Activated CD8-positive, alpha-beta memory T cell treated with anti-CD3 and anti-CD28 coated beads for 24 hours (primary cell): ENCODE results near the gene CAPN8.

Source experiments
- DNase-seq: peaks from one replicate; pipeline ENCODE4 v3.0.0-alpha.2; 2020

Gene CAPN8

DNA sequence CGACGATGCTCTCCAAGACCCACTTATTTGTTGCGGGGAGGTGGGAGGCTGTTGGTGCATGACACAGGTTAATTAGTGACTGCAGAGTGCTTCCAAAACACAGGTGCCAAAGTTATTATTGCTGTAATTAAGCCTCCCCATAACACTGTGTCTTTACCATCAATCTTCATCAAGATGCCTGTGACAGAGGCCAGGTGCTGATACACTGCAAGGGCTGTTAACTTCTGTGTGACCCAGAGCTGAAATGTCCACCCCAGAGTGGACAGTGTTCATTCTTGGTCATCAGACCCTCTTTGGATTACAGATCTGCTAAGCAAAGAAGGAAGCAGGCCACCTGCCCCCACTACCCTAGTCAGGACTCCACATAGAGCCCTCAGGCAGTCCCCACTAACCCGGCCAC, 55.5 kb downstream of the CAPN8 start:
- DNase-seq = no peak

GRCh38 chr1:223609066-223609465, 56.4 kb downstream of the CAPN8 start:
- no peak for DNase-seq

DNA sequence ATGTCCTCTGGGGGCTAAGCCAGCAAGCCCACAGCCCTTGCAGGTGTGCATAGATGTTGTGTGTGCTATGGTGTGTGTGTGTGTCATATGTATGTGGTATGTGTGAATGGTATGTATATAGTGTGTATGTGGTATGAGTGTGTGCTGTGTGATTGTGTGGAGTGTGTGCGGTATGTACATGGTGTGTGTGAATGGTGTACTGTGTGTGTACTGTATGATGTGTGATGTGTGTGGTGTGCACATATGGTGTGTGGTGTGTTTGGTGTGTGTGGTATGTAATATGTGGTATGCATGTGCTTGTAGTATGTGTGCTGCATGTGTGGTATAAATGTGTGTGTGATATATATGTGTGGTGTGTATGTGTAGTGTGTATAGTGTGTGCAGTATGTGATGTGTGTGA, 107.0 kb downstream of the CAPN8 start:
- DNase-seq = no peak

DNA sequence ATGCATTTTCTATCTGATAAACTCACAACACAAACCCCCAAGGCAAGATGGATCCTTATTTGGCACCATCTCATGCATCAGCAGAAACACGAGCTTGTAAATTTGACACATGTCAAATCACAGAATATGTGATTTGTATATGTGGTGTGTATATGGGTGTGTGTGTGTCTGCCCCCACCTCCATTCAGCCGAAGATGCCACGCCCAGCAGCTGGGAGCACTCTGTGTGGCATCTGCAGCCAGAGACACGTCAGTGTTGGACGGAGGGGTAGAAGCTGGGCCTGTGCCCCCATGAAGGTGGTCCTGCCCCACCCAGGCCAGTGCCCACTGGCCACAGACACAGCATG, 108.4 kb downstream of the CAPN8 start:
- DNase-seq = no peak

- no peak for DNase-seq
These were observed 108.9 kb downstream of the CAPN8 start for GRCh38 chr1:223556414-223557129.

DNA sequence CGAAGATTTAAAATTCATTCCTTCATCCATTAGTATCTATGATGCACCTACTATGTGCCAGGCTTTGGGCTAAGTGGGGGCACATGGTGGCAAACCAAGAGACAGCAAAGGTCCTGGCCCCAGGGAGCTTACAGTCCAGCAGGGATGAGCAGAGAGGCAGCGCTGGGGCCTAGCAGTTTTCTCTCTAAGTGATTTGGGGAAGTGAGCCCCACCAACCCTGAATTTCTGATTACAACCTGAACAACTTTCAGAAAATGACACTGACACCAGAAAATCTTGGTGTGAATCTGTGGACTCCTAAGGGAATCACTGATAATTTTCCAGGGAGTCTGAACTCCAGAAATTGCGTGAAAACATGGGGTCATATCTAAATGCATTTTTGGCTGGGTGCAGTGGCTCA, 111.5 kb downstream of the CAPN8 start:
- DNase-seq = no peak

- no peak for DNase-seq
These were observed 113.9 kb downstream of the CAPN8 start for GRCh38 chr1:223551610-223552009.

DNA sequence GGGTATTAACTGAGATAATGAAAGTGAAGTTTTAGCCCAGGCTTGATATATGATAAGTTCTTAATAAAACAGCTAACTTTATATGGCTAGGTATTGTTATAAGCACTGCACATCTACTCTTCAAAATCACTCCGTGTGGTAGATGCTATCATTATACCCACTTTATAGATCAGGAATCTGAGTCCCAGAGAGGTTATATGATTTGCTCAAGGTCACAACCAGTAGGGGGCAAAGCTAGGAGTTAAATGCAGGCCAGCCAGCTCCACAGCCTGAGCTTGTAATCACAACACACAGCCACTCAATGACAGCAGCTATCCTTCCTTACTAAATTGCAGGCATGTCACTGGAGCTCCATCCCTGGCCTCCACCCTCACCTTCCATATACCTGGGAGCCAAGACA, 115.8 kb downstream of the CAPN8 start:
- DNase-seq = no peak

- DNase-seq = no peak
These were observed 118.0 kb downstream of the CAPN8 start for GRCh38 chr1:223547316-223548114.

GRCh38 chr1:223545343-223545742, 120.2 kb downstream of the CAPN8 start:
- no peak for DNase-seq

GRCh38 chr1:223543560-223543959, 121.9 kb downstream of the CAPN8 start:
- DNase-seq = no peak

GRCh38 chr1:223542831-223543230, 122.7 kb downstream of the CAPN8 start:
- DNase-seq = no peak

DNA sequence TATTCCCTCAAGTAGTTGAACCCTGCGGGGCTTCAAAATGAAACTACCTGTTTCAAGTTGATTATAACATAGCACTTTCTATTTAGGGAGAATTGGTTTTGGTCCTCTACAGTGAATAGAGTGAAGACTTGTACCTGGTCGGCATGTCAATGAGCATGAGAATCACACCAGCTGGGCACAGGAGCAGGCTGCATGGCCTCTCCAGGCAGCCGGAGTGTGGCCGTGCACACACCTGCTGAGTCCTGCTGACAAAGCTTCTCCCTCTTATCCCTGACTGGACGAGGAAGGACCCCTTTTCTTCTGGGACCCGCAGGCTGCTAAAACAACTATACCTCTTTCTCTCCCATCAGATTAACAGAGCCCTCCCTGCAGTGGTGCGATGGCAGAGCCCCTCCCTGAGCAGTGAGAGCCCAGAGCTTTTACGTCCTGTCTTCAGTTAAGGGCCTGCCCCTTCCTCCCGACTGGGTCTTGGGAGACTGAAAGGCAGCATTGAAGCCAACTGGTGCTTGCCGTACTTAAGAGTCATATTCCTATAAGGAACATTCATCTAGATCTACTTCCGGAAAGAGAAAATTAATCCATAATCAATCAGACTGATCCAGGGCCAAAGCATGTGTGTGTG, 124.9 kb downstream of the CAPN8 start:
- no peak for DNase-seq

- DNase-seq = no peak
These were observed 125.8 kb downstream of the CAPN8 start for GRCh38 chr1:223539750-223540149.

DNA sequence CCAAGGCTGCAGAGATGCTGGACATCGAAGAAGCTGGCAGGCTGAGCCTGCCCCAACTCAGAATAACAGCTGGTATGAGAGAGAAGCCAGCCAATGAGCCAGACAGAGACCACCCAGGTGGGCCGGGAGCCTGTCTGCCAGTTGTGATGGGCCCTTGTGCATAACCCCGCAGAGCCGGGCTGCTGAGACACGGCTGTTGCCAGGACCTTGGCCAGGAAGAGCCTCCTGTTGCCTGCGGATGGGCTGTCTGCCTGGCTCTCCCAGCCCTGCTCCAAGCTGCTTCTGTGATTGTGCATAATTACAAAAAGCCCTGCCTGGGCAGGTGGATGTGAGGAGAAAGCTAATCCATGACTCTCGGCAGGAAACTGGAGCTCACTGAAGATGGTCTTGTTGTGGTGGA, 126.5 kb downstream of the CAPN8 start:
- DNase-seq = no peak

GRCh38 chr1:223535319-223535718, 130.2 kb downstream of the CAPN8 start:
- no peak for DNase-seq

DNA sequence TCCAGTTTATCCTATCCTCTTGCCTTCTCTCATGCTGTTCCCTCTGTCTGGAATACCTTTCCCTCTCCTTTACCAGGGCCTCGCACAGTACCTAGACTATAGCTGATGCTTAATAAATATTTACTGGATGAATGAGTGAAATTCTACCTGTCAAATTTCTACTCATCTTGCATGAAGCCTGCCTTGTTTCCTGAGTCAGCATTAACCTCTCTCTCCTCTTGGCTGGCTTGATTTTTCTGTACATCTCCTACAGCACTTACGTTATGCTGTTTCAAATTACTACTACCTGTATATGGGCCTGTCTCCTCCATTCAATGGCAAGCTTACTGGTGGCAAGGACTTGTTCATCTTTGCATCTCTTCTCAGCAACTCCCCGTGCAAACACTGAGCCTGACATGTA, 130.8 kb downstream of the CAPN8 start:
- DNase-seq = no peak

DNA sequence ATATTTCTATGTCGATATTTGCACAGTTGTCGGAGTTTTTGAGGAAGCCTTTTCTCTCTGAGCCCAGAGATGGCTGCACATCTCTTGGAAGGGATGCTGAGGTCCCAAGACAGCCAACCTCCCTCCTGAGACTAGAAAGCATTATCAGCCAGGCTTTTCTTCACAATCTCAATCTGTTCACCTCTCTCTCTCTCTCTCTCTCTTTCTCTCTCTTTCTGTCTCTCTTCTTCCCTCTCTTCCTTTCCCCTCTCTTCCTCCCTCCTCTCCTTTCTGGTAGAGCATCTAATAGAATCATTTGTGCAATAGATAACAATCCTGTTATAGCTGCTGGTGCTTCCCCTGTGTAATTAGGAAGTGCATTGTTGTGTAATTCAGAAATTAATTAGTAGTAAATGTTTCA, 131.8 kb downstream of the CAPN8 start:
- DNase-seq = no peak

DNA sequence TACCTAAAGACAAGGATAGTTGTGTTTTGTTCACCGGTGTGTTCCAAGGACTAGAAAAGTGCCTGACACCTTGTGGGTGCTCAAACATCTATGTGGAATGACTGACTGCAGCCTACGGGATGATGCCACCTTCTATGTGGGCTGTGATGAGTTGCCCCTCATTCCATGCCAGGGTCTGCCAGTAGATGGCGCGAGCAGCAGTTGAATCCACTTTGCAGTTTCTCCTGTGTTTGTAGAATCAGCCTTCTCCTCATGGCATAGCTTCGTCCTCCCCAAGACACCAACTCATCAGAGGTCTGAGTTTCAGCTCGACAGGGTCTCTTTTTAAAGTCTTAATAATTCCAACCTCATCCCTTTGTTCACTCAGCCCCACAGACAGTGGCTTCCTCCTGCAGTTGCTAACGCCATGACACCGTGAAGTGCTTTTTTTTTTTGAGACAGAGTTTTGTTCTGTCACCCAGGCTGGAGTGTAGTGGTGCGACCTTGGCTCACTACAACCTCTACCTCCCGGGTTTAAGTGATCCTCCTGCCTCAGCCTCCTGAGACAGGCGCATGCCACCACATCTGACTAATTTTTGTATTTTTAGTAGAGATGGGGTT, 133.7 kb downstream of the CAPN8 start:
- DNase-seq = no peak

DNA sequence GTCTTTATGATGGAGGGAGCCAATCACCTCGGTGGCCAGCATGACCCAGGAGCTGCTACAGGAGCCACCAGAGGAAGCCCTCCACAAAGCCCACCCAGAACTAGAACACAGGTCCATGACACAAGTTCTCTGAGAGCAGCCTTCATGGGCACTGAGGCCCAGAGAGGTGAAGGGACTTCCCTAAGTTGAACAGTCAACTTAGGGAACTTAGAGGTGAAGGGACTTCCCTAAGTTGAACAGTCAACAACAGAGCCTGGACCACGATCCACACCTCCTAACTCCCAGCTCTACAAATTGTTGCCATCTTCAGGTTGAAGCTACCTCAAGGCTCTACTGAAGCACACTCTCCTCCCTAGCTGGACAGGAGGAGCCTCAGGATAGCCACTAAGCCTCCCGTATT, 139.5 kb downstream of the CAPN8 start:
- no peak for DNase-seq

GRCh38 chr1:223525546-223525945, 140.0 kb downstream of the CAPN8 start:
- no peak for DNase-seq

- DNase-seq = no peak
These were observed 140.5 kb downstream of the CAPN8 start for GRCh38 chr1:223524930-223525451.

DNA sequence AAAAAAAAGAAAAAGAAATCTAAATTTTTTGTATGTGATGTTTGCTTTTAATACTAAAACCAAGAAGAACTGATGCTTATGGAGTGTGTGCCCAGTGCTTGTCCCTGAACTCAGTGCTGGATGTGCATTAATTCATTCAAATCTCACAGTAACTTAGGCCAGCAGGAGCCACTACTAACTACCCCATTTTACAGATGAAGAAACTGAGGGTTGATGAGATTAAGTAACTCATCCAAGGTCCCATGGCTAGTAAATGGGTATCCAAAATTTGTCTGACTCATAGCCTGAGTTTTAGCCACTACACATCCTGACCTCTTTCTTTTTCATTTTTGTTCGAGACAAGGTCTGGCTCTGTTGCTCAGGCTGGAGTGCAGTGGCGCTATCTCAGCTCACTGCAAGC, 144.4 kb downstream of the CAPN8 start:
- DNase-seq = no peak

GRCh38 chr1:223520200-223520599, 145.3 kb downstream of the CAPN8 start:
- DNase-seq = no peak
